ENCODE data around the gene ELK4. TPM values are rescaled to one million over a fixed set of nuclear protein-coding genes. Genes with fewer than 3 reads are reported as not detected.

ELK4 gene
- total RNA-seq, 1 experiment from 2014 or later: 31.2 TPM

GRCh38 chr1:205580923-205581180 lies 51.0 kb downstream of the ELK4 start:
- Histone ChIP-seq H3K27ac (ENCODE audit: insufficient read length, low read depth, low read length) (no peak overlapping the region), H4K20me1 (ENCODE audit: control insufficient read depth, insufficient read depth, insufficient read length) (no peaks in the 10 kb centered on the region), H2AK5ac (ENCODE audit: insufficient read length, low read length) (no peak overlapping the region), H2BK12ac (ENCODE audit: insufficient read length, low read depth, low read length) (no peak overlapping the region), H3K56ac (ENCODE audit: insufficient read length, low read depth, low read length) (no peak overlapping the region), H3T11ph (ENCODE audit: low read length) (no peak overlapping the region), H2BK20ac (ENCODE audit: low read depth, low read length, poor library complexity, severe bottlenecking) (no peak overlapping the region), H3K18ac (ENCODE audit: insufficient read length, low read depth, low read length) (no peak overlapping the region), H3K23me2 (ENCODE audit: insufficient read length, low read depth, low read length, poor library complexity, severe bottlenecking) (no peaks in the 10 kb centered on the region), H2BK120ac (ENCODE audit: low read depth, low read length, poor library complexity, severe bottlenecking) (no peak overlapping the region), H2BK5ac (ENCODE audit: insufficient read length, low read length) (no peak overlapping the region), H3K9me3 (ENCODE audit: control insufficient read depth, low read depth, low read length) (no peaks in the 10 kb centered on the region), H3K4me2 (ENCODE audit: insufficient read depth, insufficient read length, low read length) (no peak overlapping the region), H4K8ac (replicated peaks; ENCODE audit: insufficient read length, low read depth, low read length) (no peak overlapping the region), H4K91ac (ENCODE audit: insufficient read length, low read depth, low read length) (no peak overlapping the region), H3K79me1 (ENCODE audit: insufficient read depth, low read depth, low read length, poor library complexity, severe bottlenecking) (no peaks in the 10 kb centered on the region), H3K27me3 (ENCODE audit: insufficient read depth, low read length) (no peaks in the 10 kb centered on the region; the same call in 1 of the 2 replicates), H2AFZ (ENCODE audit: low read length) (no peak overlapping the region), H3K23ac (ENCODE audit: insufficient read length, low read depth, low read length) (no peak overlapping the region), H3K4me1 (ENCODE audit: insufficient read depth, low read length) (no peaks in the 10 kb centered on the region; the same call in 1 of the 2 replicates), H4K5ac (ENCODE audit: insufficient read length, low read depth, low read length) (no peak overlapping the region), H3K79me2 (ENCODE audit: insufficient read depth, low read length) (no peaks in the 10 kb centered on the region), H3K14ac (ENCODE audit: insufficient read depth, low read length) (no peak overlapping the region), H3K4ac (ENCODE audit: low read depth, low read length) (no peak overlapping the region), H2BK15ac (ENCODE audit: low read depth, low read length) (no peak overlapping the region), H3K9ac (ENCODE audit: extremely low read depth, insufficient read length, low read length) (no peak overlapping the region)
- H3K27me3 Mint-ChIP-seq (ENCODE audit: low read depth): peaks cover 52% of the 10 kb centered on the region
- no CpG with 5 or more reads among the region's 3 CpGs for WGBS (ENCODE audit: extremely low coverage, insufficient read length, low lambda C conversion rate)
- H3K36me3 Mint-ChIP-seq (ENCODE audit: insufficient read depth in 1 of 3, low read depth in 3 of 3): no peaks in the 10 kb centered on the region
- peaks cover 17 to 26% of the 10 kb centered on the region in 2 experiments for H3K4me1 Mint-ChIP-seq
- TF ChIP-seq, protein P1, sequence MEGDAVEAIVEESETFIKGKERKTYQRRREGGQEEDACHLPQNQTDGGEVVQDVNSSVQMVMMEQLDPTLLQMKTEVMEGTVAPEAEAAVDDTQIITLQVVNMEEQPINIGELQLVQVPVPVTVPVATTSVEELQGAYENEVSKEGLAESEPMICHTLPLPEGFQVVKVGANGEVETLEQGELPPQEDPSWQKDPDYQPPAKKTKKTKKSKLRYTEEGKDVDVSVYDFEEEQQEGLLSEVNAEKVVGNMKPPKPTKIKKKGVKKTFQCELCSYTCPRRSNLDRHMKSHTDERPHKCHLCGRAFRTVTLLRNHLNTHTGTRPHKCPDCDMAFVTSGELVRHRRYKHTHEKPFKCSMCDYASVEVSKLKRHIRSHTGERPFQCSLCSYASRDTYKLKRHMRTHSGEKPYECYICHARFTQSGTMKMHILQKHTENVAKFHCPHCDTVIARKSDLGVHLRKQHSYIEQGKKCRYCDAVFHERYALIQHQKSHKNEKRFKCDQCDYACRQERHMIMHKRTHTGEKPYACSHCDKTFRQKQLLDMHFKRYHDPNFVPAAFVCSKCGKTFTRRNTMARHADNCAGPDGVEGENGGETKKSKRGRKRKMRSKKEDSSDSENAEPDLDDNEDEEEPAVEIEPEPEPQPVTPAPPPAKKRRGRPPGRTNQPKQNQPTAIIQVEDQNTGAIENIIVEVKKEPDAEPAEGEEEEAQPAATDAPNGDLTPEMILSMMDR (conservative IDR thresholded peaks at IDR 0.05): no peak
- H3K9me3 Mint-ChIP-seq: no peaks in the 10 kb centered on the region
- no peak for DNase-seq
- H3K4me3 Mint-ChIP-seq: no peak overlapping the region
- H3K27ac Mint-ChIP-seq: no peak overlapping the region
